Nephron (organoid): ENCODE results near the gene CIZ1.

Experiments
- H3K27ac Mint-ChIP-seq, 3 experiments: 2 replicates each; pipeline ENCODE4 v1.8.0; 2020; ENCODE audit warnings: mixed read lengths in 3 of 3, mild to moderate bottlenecking in 2 of 3, moderate library complexity in 1 of 3
- H3K27me3 Mint-ChIP-seq: 2 replicates; pipeline ENCODE4 v1.8.0; 2021; ENCODE audit warnings: low read depth, mild to moderate bottlenecking, moderate library complexity, mixed read lengths
- H3K36me3 Mint-ChIP-seq: 2 replicates; pipeline ENCODE4 v1.8.0; 2020; ENCODE audit warnings: low read depth, mixed read lengths
- H3K4me1 Mint-ChIP-seq: 2 replicates; pipeline ENCODE4 v1.8.0; 2020; ENCODE audit warnings: mixed read lengths
- H3K4me3 Mint-ChIP-seq, 3 experiments: 2 replicates each; pipeline ENCODE4 v1.8.0; 2020; ENCODE audit warnings: mild to moderate bottlenecking in 3 of 3, mixed read lengths in 3 of 3, moderate library complexity in 2 of 3
- H3K9me3 Mint-ChIP-seq: 2 replicates; pipeline ENCODE4 v1.8.0; 2020; ENCODE audit warnings: mixed read lengths
- CTCF ChIP-seq, 3 experiments: fragments of 200-600 bp; sonication (generic); IDR thresholded peaks; one replicate each; pipeline ENCODE4 v1.5.0; 2021; ENCODE audit warnings: antibody characterized with exemption in 3 of 3; ENCODE audit not compliant: unreplicated experiment in 3 of 3

Gene CIZ1

DNA sequence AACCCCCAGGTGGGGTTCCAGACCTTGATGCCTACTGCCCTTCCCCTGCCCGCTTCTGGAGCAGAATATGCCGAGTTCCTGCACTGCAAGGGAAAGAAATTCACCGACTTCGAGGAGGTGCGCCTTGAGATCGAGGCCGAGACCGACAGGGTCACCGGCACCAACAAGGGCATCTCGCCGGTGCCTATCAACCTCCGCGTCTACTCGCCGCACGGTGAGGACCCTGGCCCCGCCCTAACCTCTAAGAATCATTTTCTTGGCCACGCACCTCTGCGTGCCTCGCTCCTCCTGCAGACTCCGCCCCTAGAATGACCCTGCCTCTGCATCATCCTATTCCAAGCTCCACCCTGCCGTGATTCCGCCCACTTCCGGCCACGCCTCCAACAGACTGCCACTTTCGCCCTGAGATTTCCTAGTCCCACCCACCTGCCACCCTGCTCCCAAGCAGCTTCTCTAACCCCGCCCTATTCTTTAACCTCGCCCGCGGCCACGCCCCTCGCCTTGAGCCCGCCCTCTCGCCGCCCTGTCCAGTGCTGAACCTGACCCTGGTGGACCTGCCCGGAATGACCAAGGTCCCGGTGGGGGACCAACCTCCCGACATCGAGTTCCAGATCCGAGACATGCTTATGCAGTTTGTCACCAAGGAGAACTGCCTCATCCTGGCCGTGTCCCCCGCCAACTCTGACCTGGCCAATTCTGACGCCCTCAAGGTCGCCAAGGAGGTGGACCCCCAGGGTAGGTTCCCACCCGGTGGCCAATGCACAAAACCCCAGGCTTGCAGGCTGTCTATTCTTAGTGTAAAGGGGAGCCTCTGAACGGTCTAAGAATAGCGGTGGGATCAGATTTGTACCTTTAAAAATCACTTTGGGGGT lies 27.4 kb upstream of the CIZ1 start:
- Mint-ChIP-seq H3K27me3 (peaks cover 4% of the 10 kb centered on the region), H3K9me3 (no peaks in the 10 kb centered on the region), H3K4me3 (peak overlapping the region; percentile 66 to 83 (median 70)), H3K36me3 (peaks cover 37% of the 10 kb centered on the region), H3K4me1 (peaks cover 24% of the 10 kb centered on the region), H3K27ac (peak overlapping the region; percentile 59 to 86 (median 70))
- TF ChIP-seq CTCF (IDR thresholded peaks at IDR 0.05; ENCODE audit: unreplicated experiment in 3 of 3): no peak

GRCh38 chr9:128218172-128218517 lies 26.8 kb upstream of the CIZ1 start:
- H3K36me3 Mint-ChIP-seq: peaks cover 32% of the 10 kb centered on the region
- peak overlapping the region; percentile 66 to 83 (median 70) for H3K4me3 Mint-ChIP-seq

GRCh38 chr9:128216781-128217553 lies 25.6 kb upstream of the CIZ1 start:
- H3K27me3 Mint-ChIP-seq: peaks cover 4% of the 10 kb centered on the region

More at GRCh38 chr9:128218172-128218517, 26.8 kb upstream of the CIZ1 start:
- peak overlapping the region; percentile 59 to 86 (median 70) for H3K27ac Mint-ChIP-seq
- H3K9me3 Mint-ChIP-seq: no peaks in the 10 kb centered on the region
- peaks cover 24% of the 10 kb centered on the region for H3K4me1 Mint-ChIP-seq
- peaks cover 4% of the 10 kb centered on the region for H3K27me3 Mint-ChIP-seq
- TF ChIP-seq CTCF (IDR thresholded peaks at IDR 0.05; ENCODE audit: unreplicated experiment in 3 of 3): no peak

DNA sequence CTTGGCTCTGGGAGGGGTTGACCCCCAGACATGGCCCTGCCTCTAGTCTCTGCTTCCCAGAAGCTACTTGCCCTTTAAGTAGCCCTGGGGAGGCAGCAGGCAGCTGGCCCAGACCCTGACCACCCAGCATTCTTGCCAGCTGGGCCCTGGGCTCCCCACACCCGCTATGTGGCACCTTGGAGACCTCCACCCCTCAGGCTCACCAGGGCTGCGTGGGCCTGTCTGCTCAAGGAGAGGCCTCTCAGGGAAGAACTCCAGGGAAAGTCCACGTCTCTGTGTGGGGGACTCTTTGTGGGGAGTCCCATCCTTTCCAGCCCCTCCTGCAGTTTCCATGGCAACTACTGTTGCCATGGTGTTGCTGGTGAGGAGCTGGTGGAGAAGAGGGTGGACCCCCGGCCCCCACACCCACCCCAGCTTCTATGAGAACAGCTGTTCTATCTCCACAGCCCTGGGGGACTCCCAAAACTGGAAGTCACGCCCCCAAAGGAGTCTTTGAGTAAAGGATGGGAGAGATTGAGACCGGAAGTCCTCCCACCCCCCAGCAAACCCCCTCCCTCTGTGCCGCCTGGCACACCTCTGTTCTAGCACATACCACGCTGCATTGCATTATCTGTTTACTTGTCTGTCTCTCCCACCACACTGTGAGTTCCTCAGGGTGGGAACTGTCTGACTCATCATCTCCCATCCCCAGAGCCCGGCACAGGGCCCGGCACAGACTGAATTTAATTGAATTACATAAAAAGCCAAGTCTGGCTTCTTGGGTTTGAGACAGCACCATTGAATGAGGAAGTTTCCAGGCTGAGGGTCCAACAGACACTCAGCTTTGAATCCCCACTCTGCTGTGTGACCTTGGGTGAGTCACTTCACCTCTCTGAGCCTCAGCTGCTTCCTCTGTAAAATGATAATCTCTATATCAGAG lies 24.4 kb upstream of the CIZ1 start:
- H3K27ac Mint-ChIP-seq: peak overlapping the region; percentile 75 to 94 (median 89)
- peaks cover 42% of the 10 kb centered on the region for H3K4me1 Mint-ChIP-seq
- peak overlapping the region in 1 of 3 experiments; percentile 39 for H3K4me3 Mint-ChIP-seq
- peaks cover 4% of the 10 kb centered on the region for H3K27me3 Mint-ChIP-seq
- TF ChIP-seq CTCF (IDR thresholded peaks at IDR 0.05; ENCODE audit: unreplicated experiment in 3 of 3): no peak
- H3K36me3 Mint-ChIP-seq: peaks cover 19% of the 10 kb centered on the region
- no peaks in the 10 kb centered on the region for H3K9me3 Mint-ChIP-seq

More at GRCh38 chr9:128216781-128217553, 25.6 kb upstream of the CIZ1 start:
- Mint-ChIP-seq H3K4me1 (peaks cover 30% of the 10 kb centered on the region), H3K9me3 (no peaks in the 10 kb centered on the region), H3K27ac (peak overlapping the region; percentile 14 to 94 (median 89)), H3K4me3 (no peak overlapping the region), H3K36me3 (peaks cover 24% of the 10 kb centered on the region)
- TF ChIP-seq CTCF (IDR thresholded peaks at IDR 0.05; ENCODE audit: unreplicated experiment in 3 of 3): no peak

GRCh38 chr9:128214571-128215490 lies 23.5 kb upstream of the CIZ1 start:
- TF ChIP-seq CTCF (IDR thresholded peaks at IDR 0.05; ENCODE audit: unreplicated experiment in 3 of 3): no peak
- Mint-ChIP-seq H3K9me3 (no peaks in the 10 kb centered on the region), H3K36me3 (peaks cover 11% of the 10 kb centered on the region), H3K27me3 (peaks cover 4% of the 10 kb centered on the region), H3K27ac (peak overlapping the region; percentile 42 to 94 (median 89)), H3K4me1 (peaks cover 45% of the 10 kb centered on the region), H3K4me3 (no peak overlapping the region)
